ENCODE results near the gene MAN2B1.

DNA sequence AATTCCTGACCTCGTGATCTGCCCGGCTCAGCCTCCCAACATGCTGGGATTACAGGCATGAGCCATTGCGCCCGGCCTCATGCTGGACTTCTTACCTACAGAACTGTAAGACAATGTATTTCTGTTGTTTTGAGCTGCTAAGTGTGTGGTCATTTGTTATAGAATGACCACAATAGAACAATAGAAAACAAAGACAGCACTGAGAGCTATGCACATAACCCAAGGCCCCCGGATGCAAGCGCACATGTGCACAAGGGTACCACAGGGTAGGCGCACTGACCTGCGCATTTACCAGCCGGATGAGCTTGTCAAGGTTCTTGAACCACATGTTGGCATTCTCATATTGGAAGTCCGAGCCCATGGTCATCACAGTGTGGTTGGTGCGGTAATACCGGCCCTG is 5.6 kb downstream of the MAN2B1 start:
- no peak for TF ChIP-seq POLR2A (IDR thresholded peaks at IDR 0.05; ENCODE audit: low read length)
- TF ChIP-seq, protein P1, sequence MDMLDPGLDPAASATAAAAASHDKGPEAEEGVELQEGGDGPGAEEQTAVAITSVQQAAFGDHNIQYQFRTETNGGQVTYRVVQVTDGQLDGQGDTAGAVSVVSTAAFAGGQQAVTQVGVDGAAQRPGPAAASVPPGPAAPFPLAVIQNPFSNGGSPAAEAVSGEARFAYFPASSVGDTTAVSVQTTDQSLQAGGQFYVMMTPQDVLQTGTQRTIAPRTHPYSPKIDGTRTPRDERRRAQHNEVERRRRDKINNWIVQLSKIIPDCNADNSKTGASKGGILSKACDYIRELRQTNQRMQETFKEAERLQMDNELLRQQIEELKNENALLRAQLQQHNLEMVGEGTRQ (IDR thresholded peaks at IDR 0.05): no peak
- TF ChIP-seq, protein P2, sequence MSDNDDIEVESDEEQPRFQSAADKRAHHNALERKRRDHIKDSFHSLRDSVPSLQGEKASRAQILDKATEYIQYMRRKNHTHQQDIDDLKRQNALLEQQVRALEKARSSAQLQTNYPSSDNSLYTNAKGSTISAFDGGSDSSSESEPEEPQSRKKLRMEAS (IDR thresholded peaks at IDR 0.05): no peak

Data from A549 (cell line).